Measurements from ENCODE around the gene LRRC28. TPM values are rescaled to one million over a fixed set of nuclear protein-coding genes. Genes with fewer than 3 reads are reported as not detected.

Gene LRRC28
- polyA plus RNA-seq, 1 of the 3 experiments (the other 2 are of a cell fraction): 15.2 TPM

GRCh38 chr15:99404454-99404853, 153.2 kb downstream of the LRRC28 start:
- Histone ChIP-seq H3K27ac (ENCODE audit: low read depth in 2 of 2, low read length in 1 of 2) (no peak overlapping the region), H3K79me2 (ENCODE audit: insufficient read depth) (no peaks in the 10 kb centered on the region), H3K27me3 (ENCODE audit: insufficient read depth) (no peaks in the 10 kb centered on the region), H3K36me3 (replicated peaks in 1 of 2; ENCODE audit: control insufficient read depth in 1 of 2, insufficient read depth in 2 of 2, low read length in 1 of 2) (no peaks in the 10 kb centered on the region), H3F3A (replicated peaks; ENCODE audit: insufficient read depth) (peaks cover 7% of the 10 kb centered on the region), H3K4me1 (ENCODE audit: control insufficient read depth in 1 of 2, insufficient read depth in 2 of 2, low read depth in 1 of 2, low read length in 1 of 2) (peaks cover 18 to 19% of the 10 kb centered on the region in 2 experiments), H3K4me3 (ENCODE audit: low read depth in 2 of 2, low read length in 1 of 2) (no peak overlapping the region), H3K9me2 (no peaks in the 10 kb centered on the region), H3K4me2 (no peak overlapping the region), H3K9me3 (no peaks in the 10 kb centered on the region), H4K20me1 (ENCODE audit: insufficient read depth) (no peaks in the 10 kb centered on the region), H3K9ac (no peak overlapping the region), H2AFZ (ENCODE audit: low read depth) (no peak overlapping the region)
- POLR2A ChIA-PET: no interaction called here
- DNase-seq: peak; percentile 20
- 94% methylated on average over 6 of the region's 16 CpGs for WGBS (ENCODE audit: low lambda C conversion rate)
- CTCF ChIA-PET: no interaction called here
- TF ChIP-seq FOXJ3 (CRISPR knock-in tag; IDR thresholded peaks at IDR 0.05) (no peak), TAF1 (IDR thresholded peaks at IDR 0.05; ENCODE audit: borderline replicate concordance, low read depth, low read length) (no peak), RFX5 (IDR thresholded peaks at IDR 0.05; ENCODE audit: low read length) (no peak), POLR2AphosphoS5 (IDR thresholded peaks at IDR 0.05; ENCODE audit: low read depth, low read length) (no peak), EZH2phosphoT487 (IDR thresholded peaks at IDR 0.05; ENCODE audit: borderline replicate concordance, low read depth) (no peak), PBX3 (IDR thresholded peaks at IDR 0.05) (no peak), ZBTB33 (IDR thresholded peaks at IDR 0.05; ENCODE audit: borderline replicate concordance, low read depth) (no peak), GABPA (IDR thresholded peaks at IDR 0.05; ENCODE audit: low read depth) (no peak), TEAD4 (IDR thresholded peaks at IDR 0.05; ENCODE audit: borderline replicate concordance, insufficient read depth) (no peak), TCF12 (IDR thresholded peaks at IDR 0.05) (no peak), YY1 (IDR thresholded peaks at IDR 0.05; ENCODE audit: low read depth) (no peak), REST (IDR thresholded peaks at IDR 0.05; ENCODE audit: low read depth, low read length) (no peak), RXRA (IDR thresholded peaks at IDR 0.05; ENCODE audit: borderline replicate concordance, low read depth) (no peak), EP300 (IDR thresholded peaks at IDR 0.05; ENCODE audit: borderline replicate concordance in 1 of 2, low read depth in 1 of 2, low read length in 1 of 2) (no peak)
